Caco-2 (cell line): Measurements from ENCODE around the gene SLC35F1. TPM values are rescaled to one million over a fixed set of nuclear protein-coding genes. Genes with fewer than 3 reads are reported as not detected.

Source experiments
- BruUV-seq: library from RNA; stranded (reverse); fragments of 400-500 nt; replicated peaks from 2 replicates; lab custom pipeline; 2021; lab: Mats Ljungman, UMichigan
- CTCF ChIA-PET: fragments of 300-600 bp; sonication (Branson Sonifier 250); formaldehyde crosslinking; loops from one replicate; lab custom pipeline; 2022; ENCODE audit warnings: antibody characterized with exemption; lab: Charles Lee
- POLR2A ChIA-PET: fragments of 300-600 bp; sonication (Branson Sonifier 250); formaldehyde crosslinking; loops from one replicate; lab custom pipeline; 2022; ENCODE audit warnings: antibody characterized with exemption; lab: Charles Lee
- DNase-seq, 2 experiments: peaks; one replicate each; pipeline versions ENCODE4 v3.0.0 to v3.0.0-alpha.2; 2020 to 2022
- H3K27me3 ChIP-seq: replicated peaks from 2 replicates; pipeline ENCODE4 v1.6.0; 2011; ENCODE audit warnings: low read length; ENCODE audit not compliant: control insufficient read depth, insufficient read depth
- H3K36me3 ChIP-seq: 2 replicates; pipeline ENCODE4 v1.5.1; 2011; ENCODE audit warnings: low read length; ENCODE audit not compliant: control insufficient read depth, insufficient read depth
- H3K4me1 ChIP-seq: fragments of 250-450 bp; sonication (Bioruptor Pico); 2 replicates; pipeline ENCODE4 v1.5.1; 2020; ENCODE audit warnings: mild to moderate bottlenecking
- H3K4me3 ChIP-seq: 2 replicates; pipeline ENCODE4 v1.5.1; 2011; ENCODE audit warnings: low read depth, mild to moderate bottlenecking, control low read depth, low read length
- H3K9me3 ChIP-seq: fragments of 250-450 bp; sonication (Bioruptor Pico); 2 replicates; pipeline ENCODE4 v1.5.1; 2020; ENCODE audit warnings: mild to moderate bottlenecking, moderate library complexity
- H3K27ac Mint-ChIP-seq: one replicate; pipeline ENCODE4 v1.8.0; 2022; ENCODE audit warnings: mixed read lengths; ENCODE audit not compliant: unreplicated experiment
- H3K27me3 Mint-ChIP-seq: one replicate; pipeline ENCODE4 v1.8.0; 2022; ENCODE audit warnings: mixed read lengths; ENCODE audit not compliant: insufficient read depth, unreplicated experiment
- H3K36me3 Mint-ChIP-seq: one replicate; pipeline ENCODE4 v1.8.0; 2022; ENCODE audit warnings: mild to moderate bottlenecking, mixed read lengths; ENCODE audit not compliant: insufficient read depth, unreplicated experiment
- H3K4me1 Mint-ChIP-seq: one replicate; pipeline ENCODE4 v1.8.0; 2022; ENCODE audit warnings: low read depth, mixed read lengths; ENCODE audit not compliant: unreplicated experiment
- H3K4me3 Mint-ChIP-seq: one replicate; pipeline ENCODE4 v1.8.0; 2022; ENCODE audit warnings: mild to moderate bottlenecking, moderate library complexity, mixed read lengths; ENCODE audit not compliant: unreplicated experiment
- H3K9me3 Mint-ChIP-seq: one replicate; pipeline ENCODE4 v1.8.0; 2022; ENCODE audit warnings: mixed read lengths; ENCODE audit not compliant: unreplicated experiment
- CTCF ChIP-seq, 2 experiments: fragments of 200-600 bp in 1 of 2; IDR thresholded peaks; 1 replicate in 1 of 2; 2 replicates in 1 of 2; pipeline versions ENCODE4 v1.5.1 to v1.8.0; 2011 to 2022; ENCODE audit warnings: antibody characterized with exemption in 1 of 2, control low read depth in 1 of 2, inconsistent platforms in 1 of 2, low read depth in 1 of 2, low read length in 1 of 2, mild to moderate bottlenecking in 1 of 2, moderate library complexity in 1 of 2; ENCODE audit not compliant: insufficient read depth in 1 of 2, severe bottlenecking in 1 of 2, unreplicated experiment in 1 of 2
- intact Hi-C: fragments of 100-400 bp; cut with micrococcal nuclease; formaldehyde crosslinking; loops from one replicate; pipeline ENCODE4 v1.10.0; 2022; ENCODE audit not compliant: unreplicated experiment
- total RNA-seq: library from RNA; stranded (reverse); gene quantifications from 2 replicates; pipeline ENCODE4 v1.2.3, GENCODE V29; 2022

The SLC35F1 gene
- total RNA-seq, 1 experiment from 2014 or later = not detected

- no peaks in the 10 kb centered on the region for H3K27me3 ChIP-seq
- BruUV-seq = no TSS peak
- Mint-ChIP-seq H3K4me1 (no peaks in the 10 kb centered on the region), H3K27ac (no peak overlapping the region), H3K36me3 (no peaks in the 10 kb centered on the region), H3K9me3 (no peaks in the 10 kb centered on the region), H3K27me3 (peaks cover 4% of the 10 kb centered on the region), H3K4me3 (no peak overlapping the region)
- ChIA-PET POLR2A (no interaction called here), CTCF (no interaction called here)
- H3K4me1 ChIP-seq = no peaks in the 10 kb centered on the region
- TF ChIP-seq CTCF (IDR thresholded peaks at IDR 0.05; ENCODE audit: insufficient read depth in 1 of 2, low read depth in 1 of 2, low read length in 1 of 2, severe bottlenecking in 1 of 2, unreplicated experiment in 1 of 2) = no peak
- no peak for DNase-seq
- H3K36me3 ChIP-seq = no peaks in the 10 kb centered on the region
- H3K9me3 ChIP-seq = no peaks in the 10 kb centered on the region
- intact Hi-C loops = no loop called here
- no peak overlapping the region for H3K4me3 ChIP-seq
These were observed 447.6 kb downstream of the SLC35F1 start for GRCh38 chr6:118354641-118355040.

GRCh38 chr6:118356054-118356453 lies 449.0 kb downstream of the SLC35F1 start:
- Mint-ChIP-seq H3K9me3 (no peaks in the 10 kb centered on the region), H3K27ac (no peak overlapping the region), H3K4me3 (no peak overlapping the region), H3K4me1 (no peaks in the 10 kb centered on the region), H3K36me3 (no peaks in the 10 kb centered on the region), H3K27me3 (peaks cover 4% of the 10 kb centered on the region)
- H3K9me3 ChIP-seq = no peaks in the 10 kb centered on the region
- no peak for DNase-seq
- intact Hi-C loops = no loop called here
- H3K36me3 ChIP-seq = no peaks in the 10 kb centered on the region
- POLR2A ChIA-PET = no interaction called here
- no TSS peak for BruUV-seq
- no peaks in the 10 kb centered on the region for H3K4me1 ChIP-seq
- no peak overlapping the region for H3K4me3 ChIP-seq
- no peak for TF ChIP-seq CTCF (IDR thresholded peaks at IDR 0.05; ENCODE audit: insufficient read depth in 1 of 2, low read depth in 1 of 2, low read length in 1 of 2, severe bottlenecking in 1 of 2, unreplicated experiment in 1 of 2)
- no peaks in the 10 kb centered on the region for H3K27me3 ChIP-seq
- CTCF ChIA-PET = no interaction called here

GRCh38 chr6:118356686-118357085 lies 449.6 kb downstream of the SLC35F1 start:
- intact Hi-C loops = no loop called here

More at GRCh38 chr6:118356686-118357085, 449.6 kb downstream of the SLC35F1 start:
- BruUV-seq = no TSS peak
- Histone ChIP-seq H3K27me3 (no peaks in the 10 kb centered on the region), H3K36me3 (no peaks in the 10 kb centered on the region), H3K4me1 (no peaks in the 10 kb centered on the region), H3K4me3 (no peak overlapping the region), H3K9me3 (no peaks in the 10 kb centered on the region)
- Mint-ChIP-seq H3K36me3 (no peaks in the 10 kb centered on the region), H3K27ac (no peak overlapping the region), H3K9me3 (no peaks in the 10 kb centered on the region), H3K4me3 (no peak overlapping the region), H3K4me1 (no peaks in the 10 kb centered on the region), H3K27me3 (peaks cover 4% of the 10 kb centered on the region)
- ChIA-PET POLR2A (no interaction called here), CTCF (no interaction called here)
- TF ChIP-seq CTCF (IDR thresholded peaks at IDR 0.05; ENCODE audit: insufficient read depth in 1 of 2, low read depth in 1 of 2, low read length in 1 of 2, severe bottlenecking in 1 of 2, unreplicated experiment in 1 of 2) = no peak
- DNase-seq = no peak

Other genes starting within 250 kb of the SLC35F1 start
- 38.9 and 41.1 TPM in 2 replicates for gene NUS1, start 231.8 kb upstream of the SLC35F1 start, total RNA-seq